ENCODE results near the gene CIBAR2.

DNA sequence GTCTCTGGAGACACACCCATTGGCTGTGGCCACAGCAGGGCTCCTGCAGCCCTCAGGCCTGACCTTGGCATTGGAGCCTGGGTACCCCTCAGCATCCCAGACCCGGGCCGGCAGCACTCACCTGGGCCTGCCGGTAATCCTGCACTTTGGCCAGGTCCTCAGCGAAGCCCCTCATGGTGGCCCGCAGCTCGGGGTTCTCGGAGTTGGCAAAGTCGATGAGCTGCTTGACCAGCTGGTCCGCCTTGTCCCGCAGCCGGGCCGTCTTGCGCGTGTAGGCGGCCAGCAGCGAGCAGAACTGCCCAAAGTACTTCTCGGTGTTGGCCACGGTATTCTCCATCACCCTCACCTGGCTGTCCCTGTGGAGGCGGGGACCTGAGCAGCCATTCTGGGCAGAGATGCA, 2.2 kb downstream of the CIBAR2 start:
- TF ChIP-seq POLR2A (IDR thresholded peaks at IDR 0.05; ENCODE audit: extremely low read depth, insufficient read length): no peak
- TF ChIP-seq, protein P1, sequence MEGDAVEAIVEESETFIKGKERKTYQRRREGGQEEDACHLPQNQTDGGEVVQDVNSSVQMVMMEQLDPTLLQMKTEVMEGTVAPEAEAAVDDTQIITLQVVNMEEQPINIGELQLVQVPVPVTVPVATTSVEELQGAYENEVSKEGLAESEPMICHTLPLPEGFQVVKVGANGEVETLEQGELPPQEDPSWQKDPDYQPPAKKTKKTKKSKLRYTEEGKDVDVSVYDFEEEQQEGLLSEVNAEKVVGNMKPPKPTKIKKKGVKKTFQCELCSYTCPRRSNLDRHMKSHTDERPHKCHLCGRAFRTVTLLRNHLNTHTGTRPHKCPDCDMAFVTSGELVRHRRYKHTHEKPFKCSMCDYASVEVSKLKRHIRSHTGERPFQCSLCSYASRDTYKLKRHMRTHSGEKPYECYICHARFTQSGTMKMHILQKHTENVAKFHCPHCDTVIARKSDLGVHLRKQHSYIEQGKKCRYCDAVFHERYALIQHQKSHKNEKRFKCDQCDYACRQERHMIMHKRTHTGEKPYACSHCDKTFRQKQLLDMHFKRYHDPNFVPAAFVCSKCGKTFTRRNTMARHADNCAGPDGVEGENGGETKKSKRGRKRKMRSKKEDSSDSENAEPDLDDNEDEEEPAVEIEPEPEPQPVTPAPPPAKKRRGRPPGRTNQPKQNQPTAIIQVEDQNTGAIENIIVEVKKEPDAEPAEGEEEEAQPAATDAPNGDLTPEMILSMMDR (IDR thresholded peaks at IDR 0.05; ENCODE audit: low read depth, low read length): no peak

Measured in NB4 (cell line).